Body of pancreas (tissue), 4 donors: ENCODE data around the gene NR6A1.

Experiments used
- POLR2A ChIP-seq, 3 donors: fragments of 450-650 bp; IDR thresholded peaks; one replicate each; pipeline ENCODE4 v1.6.1; 2016; ENCODE audit warnings: antibody characterized with exemption in 3 of 3, mild to moderate bottlenecking in 2 of 3
- TF ChIP-seq, protein P1 (sequence below), 7 experiments: fragments of 450-650 bp in 4 of 7; fragments of 200-600 bp in 3 of 7; sonication (generic) in 3 of 7; IDR thresholded peaks; one replicate each; pipeline ENCODE4 v1.5.1; 2016 to 2019; ENCODE audit warnings: antibody characterized with exemption in 7 of 7

DNA sequence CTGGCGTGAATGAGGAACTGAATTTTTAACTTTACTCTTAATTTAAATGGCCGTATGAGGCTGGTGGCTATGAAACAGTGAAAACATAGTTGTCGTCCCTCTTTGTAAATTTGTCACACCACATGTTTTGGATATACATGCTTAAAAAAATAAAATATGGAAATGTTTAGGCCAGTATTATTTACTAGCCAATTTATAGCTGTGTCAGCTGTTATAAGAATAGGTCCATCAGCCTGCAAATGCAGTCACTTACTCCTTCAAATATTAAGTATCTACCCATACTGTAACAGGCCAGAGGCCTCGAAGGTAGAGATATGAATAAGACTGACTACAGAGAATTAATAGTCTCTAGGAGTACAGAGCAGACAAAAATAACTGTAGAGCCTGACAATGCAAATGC is 30.0 kb downstream of the NR6A1 start:
- TF ChIP-seq, protein P1, sequence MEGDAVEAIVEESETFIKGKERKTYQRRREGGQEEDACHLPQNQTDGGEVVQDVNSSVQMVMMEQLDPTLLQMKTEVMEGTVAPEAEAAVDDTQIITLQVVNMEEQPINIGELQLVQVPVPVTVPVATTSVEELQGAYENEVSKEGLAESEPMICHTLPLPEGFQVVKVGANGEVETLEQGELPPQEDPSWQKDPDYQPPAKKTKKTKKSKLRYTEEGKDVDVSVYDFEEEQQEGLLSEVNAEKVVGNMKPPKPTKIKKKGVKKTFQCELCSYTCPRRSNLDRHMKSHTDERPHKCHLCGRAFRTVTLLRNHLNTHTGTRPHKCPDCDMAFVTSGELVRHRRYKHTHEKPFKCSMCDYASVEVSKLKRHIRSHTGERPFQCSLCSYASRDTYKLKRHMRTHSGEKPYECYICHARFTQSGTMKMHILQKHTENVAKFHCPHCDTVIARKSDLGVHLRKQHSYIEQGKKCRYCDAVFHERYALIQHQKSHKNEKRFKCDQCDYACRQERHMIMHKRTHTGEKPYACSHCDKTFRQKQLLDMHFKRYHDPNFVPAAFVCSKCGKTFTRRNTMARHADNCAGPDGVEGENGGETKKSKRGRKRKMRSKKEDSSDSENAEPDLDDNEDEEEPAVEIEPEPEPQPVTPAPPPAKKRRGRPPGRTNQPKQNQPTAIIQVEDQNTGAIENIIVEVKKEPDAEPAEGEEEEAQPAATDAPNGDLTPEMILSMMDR (IDR thresholded peaks at IDR 0.05), result no peak
- TF ChIP-seq POLR2A (IDR thresholded peaks at IDR 0.05), result no peak
